GM21367 (cell line): ENCODE results near the gene TOGARAM2.

ENCODE experiments used
- ATAC-seq: cut with Tn5 transposase; IDR thresholded peaks from one replicate; pipeline ENCODE4 v1.9.1; 2021; ENCODE audit not compliant: unreplicated experiment

Gene TOGARAM2

GRCh38 chr2:28997237-28997846, 16.2 kb downstream of the TOGARAM2 start:
- ATAC-seq = no peak

- no peak for ATAC-seq
These were observed 17.0 kb downstream of the TOGARAM2 start for GRCh38 chr2:28997847-28998735.

GRCh38 chr2:29000481-29000880, 19.4 kb downstream of the TOGARAM2 start:
- ATAC-seq = peak; percentile 91

- ATAC-seq = peak; percentile 15
These were observed 19.9 kb downstream of the TOGARAM2 start for GRCh38 chr2:29000956-29001355.

- no peak for ATAC-seq
These were observed 20.7 kb downstream of the TOGARAM2 start for GRCh38 chr2:29001806-29002205.

- ATAC-seq = no peak
These were observed 23.7 kb downstream of the TOGARAM2 start for GRCh38 chr2:29004755-29005154.

GRCh38 chr2:29005331-29005730, 24.2 kb downstream of the TOGARAM2 start:
- no peak for ATAC-seq

GRCh38 chr2:29006092-29006979, 25.2 kb downstream of the TOGARAM2 start:
- ATAC-seq = no peak

GRCh38 chr2:29006980-29007301, 25.8 kb downstream of the TOGARAM2 start:
- ATAC-seq = no peak

- no peak for ATAC-seq
These were observed 28.2 kb downstream of the TOGARAM2 start for GRCh38 chr2:29009270-29009669.

GRCh38 chr2:29009711-29010677, 28.9 kb downstream of the TOGARAM2 start:
- ATAC-seq = no peak

- no peak for ATAC-seq
These were observed 29.8 kb downstream of the TOGARAM2 start for GRCh38 chr2:29010946-29011345.

GRCh38 chr2:29011418-29012060, 30.4 kb downstream of the TOGARAM2 start:
- ATAC-seq = no peak

- ATAC-seq = no peak
These were observed 31.1 kb downstream of the TOGARAM2 start for GRCh38 chr2:29012211-29012681.

- no peak for ATAC-seq
These were observed 32.1 kb downstream of the TOGARAM2 start for GRCh38 chr2:29013057-29013780.

- ATAC-seq = peak; percentile 3
These were observed 33.2 kb downstream of the TOGARAM2 start for GRCh38 chr2:29014331-29014730.

- peak; percentile 48 for ATAC-seq
These were observed 33.8 kb downstream of the TOGARAM2 start for GRCh38 chr2:29014811-29015421.

GRCh38 chr2:29015701-29016470, 34.8 kb downstream of the TOGARAM2 start:
- no peak for ATAC-seq
